ENCODE data around the gene SLC5A10.

GRCh38 chr17:18981642-18982424 is 29.9 kb downstream of the SLC5A10 start:
- TF ChIP-seq CTCF (conservative IDR thresholded peaks at IDR 0.05) (no peak), EZH2 (IDR thresholded peaks at IDR 0.05; ENCODE audit: low read depth) (no peak)
